GM19238 (cell line): ENCODE measurements around the gene XKRX.

Experiments
- DNase-seq: peaks from one replicate; pipeline ENCODE4 v3.0.0; 2011; ENCODE audit warnings: low spot score; ENCODE audit not compliant: insufficient read length

The XKRX gene

GRCh38 chrX:100928660-100929613, at the start of gene XKRX:
Gene XKRX (minus strand): TSS chrX:100928917. CDS start chrX:100928304, 613 bp downstream.
- DNase-seq = no peak

GRCh38 chrX:100976211-100976610, 47.5 kb upstream of the XKRX start:
- no peak for DNase-seq

- no peak for DNase-seq
Observed at GRCh38 chrX:100975212-100975611, 46.5 kb upstream of the XKRX start.

- no peak for DNase-seq
Observed at GRCh38 chrX:100973411-100973810, 44.7 kb upstream of the XKRX start.

- no peak for DNase-seq
Observed at GRCh38 chrX:100969936-100970335, 41.2 kb upstream of the XKRX start.

GRCh38 chrX:100969408-100969807, 40.7 kb upstream of the XKRX start, which contains the start of gene ARL13A:
Gene ARL13A (plus strand): TSS chrX:100969708. CDS start chrX:100973690, 3,982 bp downstream.
- no peak for DNase-seq

- DNase-seq = no peak
Observed at GRCh38 chrX:100964362-100964761, 35.6 kb upstream of the XKRX start.

- DNase-seq = no peak
Observed at GRCh38 chrX:100962811-100963210, 34.1 kb upstream of the XKRX start.

GRCh38 chrX:100948557-100948956, 19.8 kb upstream of the XKRX start:
- no peak for DNase-seq

GRCh38 chrX:100946299-100946927, 17.7 kb upstream of the XKRX start:
- DNase-seq = no peak

- no peak for DNase-seq
Observed at GRCh38 chrX:100944601-100945000, 15.9 kb upstream of the XKRX start.

- no peak for DNase-seq
Observed at GRCh38 chrX:100939333-100939732, 10.6 kb upstream of the XKRX start.

- no peak for DNase-seq
Observed at GRCh38 chrX:100935767-100936166, 7.0 kb upstream of the XKRX start.

- no peak for DNase-seq
Observed at GRCh38 chrX:100931925-100932285, 3.2 kb upstream of the XKRX start.

GRCh38 chrX:100931218-100931924, 2.7 kb upstream of the XKRX start:
- DNase-seq = no peak

GRCh38 chrX:100926453-100926852, 2.3 kb downstream of the XKRX start:
- no peak for DNase-seq

- no peak for DNase-seq
Observed at GRCh38 chrX:100924375-100924774, 4.3 kb downstream of the XKRX start.

- DNase-seq = no peak
Observed at GRCh38 chrX:100915562-100915961, 13.2 kb downstream of the XKRX start.

GRCh38 chrX:100913111-100913510, 15.6 kb downstream of the XKRX start:
- no peak for DNase-seq

GRCh38 chrX:100911731-100912130, 17.0 kb downstream of the XKRX start:
- no peak for DNase-seq

- no peak for DNase-seq
Observed at GRCh38 chrX:100905620-100906019, 23.1 kb downstream of the XKRX start.

- no peak for DNase-seq
Observed at GRCh38 chrX:100904433-100904832, 24.3 kb downstream of the XKRX start.
